HepG2 (cell line): Measurements from ENCODE around the gene NPB. TPM values are rescaled to one million over a fixed set of nuclear protein-coding genes. Genes with fewer than 3 reads are reported as not detected.

Source experiments
- ARNT2 ChIP-seq: sonication (generic); formaldehyde crosslinking; IDR thresholded peaks from 2 replicates; pipeline ENCODE4 v1.8.0; 2022; ENCODE audit warnings: mild to moderate bottlenecking, low read depth, missing genetic modification reagents, moderate library complexity
- ARNTL ChIP-seq: sonication (generic); formaldehyde crosslinking; IDR thresholded peaks from 2 replicates; pipeline ENCODE4 v1.4.0; 2020; ENCODE audit warnings: mild to moderate bottlenecking, missing genetic modification reagents
- CEBPB ChIP-seq: IDR thresholded peaks from 2 replicates; pipeline ENCODE4 v1.6.1; 2011; ENCODE audit warnings: low read depth, low read length, improper control_type of control experiment, borderline replicate concordance
- CENPX ChIP-seq: sonication (generic); formaldehyde crosslinking; IDR thresholded peaks from 2 replicates; pipeline ENCODE4 v1.9.0; 2021; ENCODE audit warnings: mild to moderate bottlenecking, missing genetic modification reagents, moderate library complexity
- DNMT3B ChIP-seq: conservative IDR thresholded peaks from 2 replicates; pipeline ENCODE4 v1.6.1; 2016; ENCODE audit warnings: missing biosample characterization, control low read depth
- ESRRA ChIP-seq: sonication (generic); formaldehyde crosslinking; IDR thresholded peaks from 2 replicates; pipeline ENCODE4 v1.5.1; 2020; ENCODE audit warnings: mild to moderate bottlenecking, low read depth, missing genetic modification reagents
- HMG20A ChIP-seq: IDR thresholded peaks from 2 replicates; pipeline ENCODE4 v1.6.1; 2016; ENCODE audit warnings: borderline replicate concordance
- HNF4A ChIP-seq: sonication (generic); formaldehyde crosslinking; IDR thresholded peaks from 2 replicates; pipeline ENCODE4 v1.4.0; 2020; ENCODE audit warnings: missing genetic modification reagents
- RFXAP ChIP-seq: sonication (generic); formaldehyde crosslinking; IDR thresholded peaks from 2 replicates; pipeline ENCODE4 v1.4.0; 2020; ENCODE audit warnings: missing genetic modification reagents, borderline replicate concordance
- THYN1 ChIP-seq: sonication (generic); formaldehyde crosslinking; IDR thresholded peaks from 2 replicates; pipeline ENCODE4 v1.8.1; 2023; ENCODE audit warnings: low read depth, mild to moderate bottlenecking, moderate library complexity, missing genetic modification reagents, borderline replicate concordance
- ZFP90 ChIP-seq: sonication (generic); formaldehyde crosslinking; IDR thresholded peaks from 2 replicates; pipeline ENCODE4 v1.8.0; 2022; ENCODE audit warnings: missing genetic modification reagents, mild to moderate bottlenecking, inconsistent platforms, borderline replicate concordance
- ZNF230 ChIP-seq: sonication (generic); formaldehyde crosslinking; IDR thresholded peaks from 2 replicates; pipeline ENCODE4 v1.4.0; 2020; ENCODE audit warnings: mild to moderate bottlenecking, missing genetic modification reagents
- ZNF260 ChIP-seq: sonication (generic); formaldehyde crosslinking; IDR thresholded peaks from 2 replicates; pipeline ENCODE4 v1.4.0; 2020; ENCODE audit warnings: missing genetic modification reagents, low read depth, mild to moderate bottlenecking, borderline replicate concordance
- ZNF33B ChIP-seq: sonication (generic); formaldehyde crosslinking; IDR thresholded peaks from 2 replicates; pipeline ENCODE4 v1.5.1; 2020; ENCODE audit warnings: mild to moderate bottlenecking, missing genetic modification reagents
- ZNF460 ChIP-seq: sonication (generic); formaldehyde crosslinking; IDR thresholded peaks from 2 replicates; pipeline ENCODE4 v1.5.1; 2020; ENCODE audit warnings: missing genetic modification reagents, mild to moderate bottlenecking, borderline replicate concordance
- ZNF780A ChIP-seq: sonication (generic); formaldehyde crosslinking; IDR thresholded peaks from 2 replicates; pipeline ENCODE4 v1.8.0; 2022; ENCODE audit warnings: mild to moderate bottlenecking, missing genetic modification reagents, moderate library complexity
- polyA plus RNA-seq, 8 experiments: library from polyadenylated mRNA; depleted of rRNA in 3 of 8; stranded (reverse) in 7 of 8; unstranded in 1 of 8; fragments of >200 nt; fragmentation: Illumina TruSeq in 4 of 8; extraction: Trizol in 4 of 8; gene quantifications; 2 replicates each; pipeline versions ENCODE4 v1.2.1 to v1.2.3, GENCODE V29; 2011 to 2016; ENCODE audit warnings: low read depth in 4 of 8, missing spikeins in 1 of 8, mixed read lengths in 1 of 8; ENCODE audit not compliant: insufficient read depth in 1 of 8
- total RNA-seq, 5 experiments: library from RNA; depleted of rRNA; stranded (reverse); fragments of >200 nt; fragmentation: Illumina TruSeq; extraction: Trizol; gene quantifications; 2 replicates each; pipeline ENCODE4 v1.2.3, GENCODE V29; 2016; ENCODE audit warnings: low read depth in 1 of 5
- TF ChIP-seq, protein P1 (sequence below): sonication (generic); formaldehyde crosslinking; IDR thresholded peaks from 2 replicates; pipeline ENCODE4 v1.4.0; 2020; ENCODE audit warnings: missing genetic modification reagents, low read depth, mild to moderate bottlenecking, borderline replicate concordance
- TF ChIP-seq, protein P2 (sequence below): sonication (generic); formaldehyde crosslinking; IDR thresholded peaks from 2 replicates; pipeline ENCODE4 v1.8.0; 2022; ENCODE audit warnings: mild to moderate bottlenecking, missing genetic modification reagents
- TF ChIP-seq, protein P3 (sequence below): IDR thresholded peaks from 2 replicates; pipeline ENCODE4 v1.6.1; 2012; ENCODE audit warnings: low read length, improper control_type of control experiment
- TF ChIP-seq, protein P4 (sequence below): IDR thresholded peaks from 2 replicates; pipeline ENCODE4 v1.6.1; 2018; ENCODE audit warnings: missing genetic modification reagents
- TF ChIP-seq, protein P5 (sequence below): sonication (generic); formaldehyde crosslinking; IDR thresholded peaks from 2 replicates; pipeline ENCODE4 v1.8.1; 2023; ENCODE audit warnings: mild to moderate bottlenecking, missing genetic modification reagents

Gene NPB
- total and polyA plus RNA-seq, 2 of the 13 experiments (the other 11 are each of a cell fraction or from before 2014, with no cell fraction given), result 0.11 to 0.93 TPM

DNA sequence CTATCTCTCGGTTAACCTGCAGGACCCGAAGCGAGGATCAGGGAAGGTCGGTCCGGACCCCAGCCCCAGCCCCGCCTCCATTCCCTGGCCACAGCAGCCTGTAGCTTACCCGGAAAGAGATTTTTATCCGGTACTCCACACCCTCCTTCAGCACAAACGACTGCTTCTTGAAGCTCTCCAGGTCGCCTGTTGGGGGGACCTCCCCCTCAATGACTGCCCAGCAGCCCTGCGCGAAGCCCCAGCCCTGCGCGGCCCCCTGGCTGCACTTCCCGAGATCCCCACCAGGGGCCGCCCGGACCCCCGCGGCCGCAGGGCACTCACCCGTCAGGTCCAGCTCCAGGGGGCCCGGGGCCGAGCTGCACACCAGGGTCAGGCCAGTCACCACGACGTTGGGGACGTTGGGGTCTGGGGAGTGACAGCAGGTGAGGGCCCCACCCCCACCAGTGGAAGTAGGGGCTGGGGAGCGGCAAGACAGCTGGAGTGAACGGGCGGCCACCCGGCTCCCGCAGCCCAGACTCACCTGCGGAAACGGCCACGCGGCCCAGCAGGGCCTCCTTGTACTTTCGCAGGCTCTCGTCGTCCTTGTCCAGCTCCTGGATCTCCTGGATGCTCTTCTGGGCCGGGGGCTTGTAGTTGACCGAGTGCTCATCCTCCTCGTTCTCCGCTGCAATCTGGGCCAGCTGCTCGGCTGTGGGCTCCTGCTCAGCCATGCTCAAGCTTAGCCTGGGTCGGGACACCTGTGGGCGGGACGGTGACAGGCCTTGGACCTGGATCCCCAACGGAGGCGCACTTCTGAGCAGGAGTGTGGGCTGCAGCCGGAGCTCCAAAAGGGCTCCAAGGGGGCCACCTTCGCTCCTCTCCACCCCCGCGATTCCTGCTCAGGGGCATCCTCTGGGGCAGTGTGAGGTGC, 32.6 kb upstream of the NPB start (continued):
- TF ChIP-seq, protein P1, sequence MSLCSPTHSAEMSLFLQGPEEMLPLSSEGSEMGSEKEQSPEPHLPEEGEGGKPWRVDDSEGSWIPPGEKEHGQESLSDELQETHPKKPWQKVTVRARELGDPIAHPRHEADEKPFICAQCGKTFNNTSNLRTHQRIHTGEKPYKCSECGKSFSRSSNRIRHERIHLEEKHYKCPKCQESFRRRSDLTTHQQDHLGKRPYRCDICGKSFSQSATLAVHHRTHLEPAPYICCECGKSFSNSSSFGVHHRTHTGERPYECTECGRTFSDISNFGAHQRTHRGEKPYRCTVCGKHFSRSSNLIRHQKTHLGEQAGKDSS (CRISPR knock-in tag), result no peak
- TF ChIP-seq ZNF460 (CRISPR knock-in tag) (no peak; the same call in 1 of the 2 replicates), ARNTL (no peak), RFXAP (CRISPR knock-in tag) (peak; percentile 59; the same call in 1 of the 2 replicates), ZNF230 (CRISPR knock-in tag) (peak; percentile 53; the same call in 1 of the 2 replicates), ZNF33B (CRISPR knock-in tag) (0 out of 2 replicates have a peak, but pooled peaks have one; percentile 18), CENPX (CRISPR knock-in tag) (no peak), ZNF260 (CRISPR knock-in tag) (no peak), ARNT2 (CRISPR knock-in tag) (no peak; the same call in 1 of the 2 replicates), ESRRA (CRISPR knock-in tag) (no peak), ZNF780A (CRISPR knock-in tag) (no peak), THYN1 (CRISPR knock-in tag) (no peak; the same call in 1 of the 2 replicates), HNF4A (CRISPR knock-in tag) (0 out of 2 replicates have a peak, but pooled peaks have one; percentile 3), DNMT3B (no peak), ZFP90 (peak; percentile 79), CEBPB (no peak), HMG20A (CRISPR knock-in tag) (no peak)
- TF ChIP-seq, protein P2, sequence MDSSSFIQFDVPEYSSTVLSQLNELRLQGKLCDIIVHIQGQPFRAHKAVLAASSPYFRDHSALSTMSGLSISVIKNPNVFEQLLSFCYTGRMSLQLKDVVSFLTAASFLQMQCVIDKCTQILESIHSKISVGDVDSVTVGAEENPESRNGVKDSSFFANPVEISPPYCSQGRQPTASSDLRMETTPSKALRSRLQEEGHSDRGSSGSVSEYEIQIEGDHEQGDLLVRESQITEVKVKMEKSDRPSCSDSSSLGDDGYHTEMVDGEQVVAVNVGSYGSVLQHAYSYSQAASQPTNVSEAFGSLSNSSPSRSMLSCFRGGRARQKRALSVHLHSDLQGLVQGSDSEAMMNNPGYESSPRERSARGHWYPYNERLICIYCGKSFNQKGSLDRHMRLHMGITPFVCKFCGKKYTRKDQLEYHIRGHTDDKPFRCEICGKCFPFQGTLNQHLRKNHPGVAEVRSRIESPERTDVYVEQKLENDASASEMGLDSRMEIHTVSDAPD (CRISPR knock-in tag), result 0 out of 2 replicates have a peak, but pooled peaks have one; percentile 66
- TF ChIP-seq, protein P3, sequence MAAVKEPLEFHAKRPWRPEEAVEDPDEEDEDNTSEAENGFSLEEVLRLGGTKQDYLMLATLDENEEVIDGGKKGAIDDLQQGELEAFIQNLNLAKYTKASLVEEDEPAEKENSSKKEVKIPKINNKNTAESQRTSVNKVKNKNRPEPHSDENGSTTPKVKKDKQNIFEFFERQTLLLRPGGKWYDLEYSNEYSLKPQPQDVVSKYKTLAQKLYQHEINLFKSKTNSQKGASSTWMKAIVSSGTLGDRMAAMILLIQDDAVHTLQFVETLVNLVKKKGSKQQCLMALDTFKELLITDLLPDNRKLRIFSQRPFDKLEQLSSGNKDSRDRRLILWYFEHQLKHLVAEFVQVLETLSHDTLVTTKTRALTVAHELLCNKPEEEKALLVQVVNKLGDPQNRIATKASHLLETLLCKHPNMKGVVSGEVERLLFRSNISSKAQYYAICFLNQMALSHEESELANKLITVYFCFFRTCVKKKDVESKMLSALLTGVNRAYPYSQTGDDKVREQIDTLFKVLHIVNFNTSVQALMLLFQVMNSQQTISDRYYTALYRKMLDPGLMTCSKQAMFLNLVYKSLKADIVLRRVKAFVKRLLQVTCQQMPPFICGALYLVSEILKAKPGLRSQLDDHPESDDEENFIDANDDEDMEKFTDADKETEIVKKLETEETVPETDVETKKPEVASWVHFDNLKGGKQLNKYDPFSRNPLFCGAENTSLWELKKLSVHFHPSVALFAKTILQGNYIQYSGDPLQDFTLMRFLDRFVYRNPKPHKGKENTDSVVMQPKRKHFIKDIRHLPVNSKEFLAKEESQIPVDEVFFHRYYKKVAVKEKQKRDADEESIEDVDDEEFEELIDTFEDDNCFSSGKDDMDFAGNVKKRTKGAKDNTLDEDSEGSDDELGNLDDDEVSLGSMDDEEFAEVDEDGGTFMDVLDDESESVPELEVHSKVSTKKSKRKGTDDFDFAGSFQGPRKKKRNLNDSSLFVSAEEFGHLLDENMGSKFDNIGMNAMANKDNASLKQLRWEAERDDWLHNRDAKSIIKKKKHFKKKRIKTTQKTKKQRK, result no peak
- TF ChIP-seq, protein P4, sequence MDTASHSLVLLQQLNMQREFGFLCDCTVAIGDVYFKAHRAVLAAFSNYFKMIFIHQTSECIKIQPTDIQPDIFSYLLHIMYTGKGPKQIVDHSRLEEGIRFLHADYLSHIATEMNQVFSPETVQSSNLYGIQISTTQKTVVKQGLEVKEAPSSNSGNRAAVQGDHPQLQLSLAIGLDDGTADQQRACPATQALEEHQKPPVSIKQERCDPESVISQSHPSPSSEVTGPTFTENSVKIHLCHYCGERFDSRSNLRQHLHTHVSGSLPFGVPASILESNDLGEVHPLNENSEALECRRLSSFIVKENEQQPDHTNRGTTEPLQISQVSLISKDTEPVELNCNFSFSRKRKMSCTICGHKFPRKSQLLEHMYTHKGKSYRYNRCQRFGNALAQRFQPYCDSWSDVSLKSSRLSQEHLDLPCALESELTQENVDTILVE (CRISPR knock-in tag), result no peak; the same call in 1 of the 2 replicates
- TF ChIP-seq, protein P5, sequence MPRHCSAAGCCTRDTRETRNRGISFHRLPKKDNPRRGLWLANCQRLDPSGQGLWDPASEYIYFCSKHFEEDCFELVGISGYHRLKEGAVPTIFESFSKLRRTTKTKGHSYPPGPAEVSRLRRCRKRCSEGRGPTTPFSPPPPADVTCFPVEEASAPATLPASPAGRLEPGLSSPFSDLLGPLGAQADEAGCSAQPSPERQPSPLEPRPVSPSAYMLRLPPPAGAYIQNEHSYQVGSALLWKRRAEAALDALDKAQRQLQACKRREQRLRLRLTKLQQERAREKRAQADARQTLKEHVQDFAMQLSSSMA (CRISPR knock-in tag), result no peak
